ENCODE measurements around the gene CCDC197. TPM values are rescaled to one million over a fixed set of nuclear protein-coding genes. Genes with fewer than 3 reads are reported as not detected.

Gene CCDC197
- total and polyA plus RNA-seq, 2 of the 4 experiments (the other 2 are of a cell fraction) = not detected

- DNase-seq (no peak), ATAC-seq (ENCODE audit: low read depth) (no peak)
- Histone ChIP-seq H3K27ac (ENCODE audit: insufficient read depth, low read length) (no peak overlapping the region), H3K56ac (ENCODE audit: extremely low read depth, insufficient read depth, low read length) (no peak overlapping the region), H3K4me2 (ENCODE audit: low read depth, low read length) (no peak overlapping the region), H4K5ac (ENCODE audit: low read depth, low read length) (no peak overlapping the region), H2BK5ac (ENCODE audit: low read depth, low read length, poor library complexity, severe bottlenecking) (no peak overlapping the region), H3K27me3 (ENCODE audit: control insufficient read depth, insufficient read depth, low read length) (peaks cover 2% of the 10 kb centered on the region; the same call in 1 of the 2 replicates), H4K8ac (ENCODE audit: low read depth in 2 of 2, low read length in 2 of 2) (no peak overlapping the region), H3K14ac (replicated peaks; ENCODE audit: low read depth, low read length) (no peak overlapping the region), H3K79me1 (ENCODE audit: low read depth in 1 of 2, low read length in 2 of 2) (no peaks in the 10 kb centered on the region), H3K4me1 (ENCODE audit: control insufficient read depth, insufficient read depth, low read length) (peaks cover 13% of the 10 kb centered on the region), H3K4ac (ENCODE audit: low read depth, low read length) (no peak overlapping the region), H3K9me3 (ENCODE audit: control insufficient read depth, insufficient read depth, low read length) (no peaks in the 10 kb centered on the region), H3K9ac (ENCODE audit: low read depth, low read length) (no peak overlapping the region), H2AK9ac (replicated peaks; ENCODE audit: low read depth, low read length, poor library complexity) (no peak overlapping the region), H2BK15ac (ENCODE audit: low read depth, low read length) (no peak overlapping the region), H3K36me3 (ENCODE audit: control insufficient read depth, insufficient read depth, low read length) (no peaks in the 10 kb centered on the region), H3K9me1 (ENCODE audit: insufficient read depth, low read length) (peaks cover 15% of the 10 kb centered on the region), H2AFZ (replicated peaks; ENCODE audit: low read length, poor library complexity) (no peak overlapping the region), H2BK120ac (ENCODE audit: low read depth, low read length) (no peak overlapping the region), H2AK5ac (ENCODE audit: low read depth, low read length) (no peak overlapping the region; the same call in 1 of the 2 replicates), H4K91ac (ENCODE audit: insufficient read depth, low read depth, low read length) (no peak overlapping the region), H4K20me1 (ENCODE audit: insufficient read depth, low read length) (no peaks in the 10 kb centered on the region), H3K18ac (ENCODE audit: low read depth, low read length) (no peak overlapping the region), H2BK20ac (ENCODE audit: low read depth, low read length) (no peak overlapping the region), H3K4me3 (ENCODE audit: insufficient read depth, low read depth, low read length) (no peak overlapping the region), H3K23ac (ENCODE audit: low read depth, low read length) (no peak overlapping the region)
- dilution Hi-C loops (cut with HindIII; ENCODE audit: low sequenced_read_pairs, unreplicated experiment) = no loop called here
- POLR2A ChIA-PET (ENCODE audit: unreplicated experiment) = no interaction called here
- CTCF ChIA-PET = no interaction called here
- WGBS, 2 experiments (ENCODE audit: extremely low coverage in 2 of 2, insufficient read length in 1 of 2) = no CpG with 5 or more reads among the region's 8 CpGs
- in situ Hi-C loops (cut with MboI; ENCODE audit: low sequenced_read_pairs) = no loop called here
- TF ChIP-seq MXI1 (IDR thresholded peaks at IDR 0.05; ENCODE audit: borderline replicate concordance, low read depth, low read length) = no peak
- TF ChIP-seq BHLHE40 (IDR thresholded peaks at IDR 0.05; ENCODE audit: low read depth, low read length) = no peak
- TF ChIP-seq RCOR1 (IDR thresholded peaks at IDR 0.05; ENCODE audit: insufficient replicate concordance, low read length) = no peak
- TF ChIP-seq FOS (IDR thresholded peaks at IDR 0.05; ENCODE audit: low read depth, low read length) = no peak
- TF ChIP-seq NFE2L2 (IDR thresholded peaks at IDR 0.05; ENCODE audit: low read depth, low read length) = no peak
- TF ChIP-seq CHD1 (IDR thresholded peaks at IDR 0.05; ENCODE audit: low read depth, low read length) = no peak
- TF ChIP-seq RFX5 (IDR thresholded peaks at IDR 0.05; ENCODE audit: low read depth, low read length) = no peak
- no peak for TF ChIP-seq SMC3 (IDR thresholded peaks at IDR 0.05; ENCODE audit: low read depth, low read length)
- no peak for TF ChIP-seq CEBPB (IDR thresholded peaks at IDR 0.05; ENCODE audit: low read depth, low read length)
- no peak for TF ChIP-seq RAD21 (IDR thresholded peaks at IDR 0.05; ENCODE audit: low read length)
- TF ChIP-seq MAFK (IDR thresholded peaks at IDR 0.05; ENCODE audit: low read depth, low read length) = no peak
- TF ChIP-seq CTCF (conservative IDR thresholded peaks at IDR 0.05; ENCODE audit: low read depth, low read length) = no peak
- no peak for TF ChIP-seq POLR2A (IDR thresholded peaks at IDR 0.05; ENCODE audit: low read depth, low read length)
- no peak for TF ChIP-seq USF2 (IDR thresholded peaks at IDR 0.05; ENCODE audit: low read depth, low read length)
- TF ChIP-seq ELK1 (IDR thresholded peaks at IDR 0.05; ENCODE audit: borderline replicate concordance, low read depth, low read length) = no peak
- TF ChIP-seq MAZ (IDR thresholded peaks at IDR 0.05; ENCODE audit: borderline replicate concordance, low read depth, low read length) = no peak
- intact Hi-C loops (cut with micrococcal nuclease) = loop anchor here (5.0 kb wide), 1 partner anchor 46 kb away; no protein-coding TSS in a partner anchor
- no TSS peak for BruUV-seq (replicated peaks)
These were observed 41.1 kb upstream of the CCDC197 start for GRCh38 chr14:93955850-93956481.

Data from IMR-90 (cell line).